Stimulated activated CD8-positive, alpha-beta memory T cell treated with anti-CD3 and anti-CD28 coated beads, Interleukin-7, amount 100 ng/mL, for 24 hours (primary cell): ENCODE measurements around the gene CAMK2B.
"Not testable (repeated sequence)": the region's sequence is repeated elsewhere in the genome, so short reads cannot be mapped to it uniquely, and the experiment has no call there.

Experiments used
- DNase-seq: peaks from one replicate; pipeline ENCODE4 v3.0.0-alpha.2; 2020; ENCODE audit warnings: low read depth

The CAMK2B gene

GRCh38 chr7:44189286-44189992, 136.0 kb downstream of the CAMK2B start, which contains the start of gene GCK:
TSS of gene GCK (minus strand) at chr7:44189439. CDS start at chr7:44188953, 486 bp downstream.
- DNase-seq = no peak

DNA sequence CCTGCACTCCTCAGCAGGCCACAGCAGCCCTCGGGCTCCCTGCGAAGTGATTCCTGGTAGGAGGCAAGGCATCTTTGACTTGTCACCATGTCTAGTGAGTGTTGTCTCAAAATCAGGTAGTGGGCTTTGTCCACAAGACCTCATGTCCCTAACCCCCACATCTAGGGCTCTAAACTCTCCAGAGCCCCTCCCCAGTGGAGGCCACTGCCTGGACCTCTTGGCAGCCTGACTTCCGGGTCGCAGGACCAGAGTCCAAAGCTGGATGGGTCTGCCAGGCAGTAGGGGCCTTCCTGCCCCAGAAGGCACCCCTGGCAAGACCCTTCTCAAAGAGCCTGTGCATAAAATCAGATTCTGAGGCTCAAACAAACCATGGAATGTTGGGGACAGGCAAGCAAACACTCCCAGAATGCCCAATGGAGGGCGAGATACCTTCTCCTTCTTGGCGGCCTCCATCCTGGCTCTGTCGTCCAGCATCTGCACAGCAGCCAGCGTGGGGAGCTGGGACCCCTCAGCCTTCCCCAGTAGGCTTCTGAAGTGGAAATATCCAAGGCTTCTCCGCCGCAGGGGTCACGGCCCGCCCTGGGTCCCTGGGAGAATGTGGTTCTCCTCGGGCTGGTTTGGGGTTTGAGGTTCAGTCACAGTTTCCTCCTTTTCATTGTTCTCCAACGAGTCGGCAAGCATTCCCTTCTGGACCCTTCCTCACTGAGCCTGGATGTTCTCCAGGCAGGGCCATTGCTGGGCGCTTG, 136.7 kb downstream of the CAMK2B start:
- no peak for DNase-seq

DNA sequence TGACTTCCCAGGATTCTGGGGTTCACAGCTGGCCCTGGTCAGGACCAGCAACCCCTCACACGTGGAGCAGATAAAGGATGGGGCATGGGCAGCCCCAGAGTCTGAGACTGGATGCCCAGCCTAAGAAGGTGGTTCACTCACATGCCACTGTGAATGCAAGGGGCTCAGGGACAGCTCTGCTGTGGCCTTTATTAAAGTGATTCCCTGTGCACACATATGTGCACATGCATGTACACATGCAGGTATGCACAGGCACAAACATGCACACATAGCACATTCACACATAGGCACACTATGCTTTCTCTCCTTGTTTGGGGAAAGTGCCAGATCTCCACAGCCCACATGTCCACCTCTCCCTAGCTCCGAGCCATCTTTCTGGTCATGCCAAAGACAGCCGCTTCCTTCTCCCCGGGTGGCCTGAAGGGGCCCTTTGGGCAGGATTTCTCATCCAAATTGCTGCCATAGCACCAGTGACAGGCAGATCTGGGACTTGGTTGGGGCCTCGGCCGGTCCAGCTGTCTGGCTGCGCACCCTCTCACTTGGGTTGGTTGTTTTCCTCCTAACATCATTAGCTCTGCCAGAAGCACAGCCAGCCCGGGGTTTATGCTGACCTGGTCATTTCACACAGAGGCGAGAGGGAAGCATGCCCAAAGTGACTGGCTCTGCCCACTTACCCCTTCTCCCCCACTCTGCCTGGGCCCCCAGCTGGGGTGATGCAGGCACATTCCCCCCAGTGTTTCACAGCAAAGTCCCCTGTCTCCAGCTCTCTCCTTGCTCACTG, 137.6 kb downstream of the CAMK2B start:
- DNase-seq = no peak

DNA sequence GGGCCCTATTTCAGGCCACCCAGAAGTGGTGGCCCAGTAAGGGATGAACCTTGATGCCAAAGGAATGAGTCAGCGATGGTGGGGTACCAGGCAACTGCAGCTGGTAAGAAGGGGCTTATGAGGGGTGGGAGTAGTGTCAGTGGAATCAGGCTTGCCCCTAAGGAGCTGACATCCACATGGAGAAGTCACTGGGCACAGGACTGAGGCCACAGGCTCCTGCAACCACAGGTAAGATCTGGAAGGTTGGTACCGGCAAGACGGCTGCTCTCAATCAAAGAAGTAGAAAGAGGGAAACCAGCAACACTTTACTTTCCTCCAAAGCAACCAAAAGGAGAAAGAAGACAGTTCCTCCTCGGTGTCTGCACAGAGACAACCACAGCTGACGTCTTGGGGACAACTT, 138.7 kb downstream of the CAMK2B start:
- DNase-seq = no peak

DNA sequence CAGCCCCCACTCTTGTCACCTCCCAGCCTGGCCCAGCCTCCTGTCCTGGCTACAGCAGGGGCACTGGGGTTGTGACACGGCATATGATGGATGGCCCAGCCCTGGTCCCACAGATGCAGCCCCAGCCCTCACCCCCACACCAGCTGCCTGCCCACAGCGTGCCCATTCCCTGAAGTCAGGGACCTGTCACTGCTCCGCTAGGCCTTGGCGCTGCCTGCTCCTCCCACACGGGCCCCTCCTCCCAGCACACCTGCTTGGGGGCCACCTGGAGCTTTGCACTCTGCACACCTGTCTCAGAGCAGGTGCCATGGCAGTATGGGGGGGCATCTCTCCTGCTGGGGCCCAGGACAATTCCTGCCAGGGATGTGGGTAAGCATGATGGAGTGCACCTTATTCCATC, 139.7 kb downstream of the CAMK2B start:
- DNase-seq = no peak

DNA sequence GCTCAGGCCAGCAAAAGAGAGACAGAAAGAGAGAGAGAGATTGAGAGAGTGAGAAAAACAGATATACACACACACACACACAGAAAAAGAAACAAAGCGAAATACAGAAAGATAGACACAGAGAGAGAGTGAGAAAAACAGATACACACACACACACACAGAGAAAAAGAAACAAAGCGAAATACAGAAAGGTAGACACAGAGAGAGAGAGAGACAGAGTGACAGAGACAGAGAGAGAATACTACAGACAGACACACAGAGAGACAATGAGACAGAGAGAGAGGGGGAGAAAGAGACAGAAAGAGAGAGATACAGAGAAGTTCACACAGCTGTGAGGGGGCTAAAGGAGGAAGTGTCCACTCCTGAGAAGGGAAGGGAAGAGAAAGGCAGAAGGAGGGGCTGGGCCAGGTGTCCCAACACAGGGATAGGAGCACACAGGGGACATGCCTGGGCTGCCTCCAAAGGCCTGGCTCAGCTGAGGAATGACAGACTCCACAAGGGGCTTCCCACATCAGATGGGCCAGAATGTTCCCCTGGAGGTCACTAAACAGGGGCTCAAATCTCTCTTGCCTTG, 140.4 kb downstream of the CAMK2B start:
- DNase-seq = no peak

DNA sequence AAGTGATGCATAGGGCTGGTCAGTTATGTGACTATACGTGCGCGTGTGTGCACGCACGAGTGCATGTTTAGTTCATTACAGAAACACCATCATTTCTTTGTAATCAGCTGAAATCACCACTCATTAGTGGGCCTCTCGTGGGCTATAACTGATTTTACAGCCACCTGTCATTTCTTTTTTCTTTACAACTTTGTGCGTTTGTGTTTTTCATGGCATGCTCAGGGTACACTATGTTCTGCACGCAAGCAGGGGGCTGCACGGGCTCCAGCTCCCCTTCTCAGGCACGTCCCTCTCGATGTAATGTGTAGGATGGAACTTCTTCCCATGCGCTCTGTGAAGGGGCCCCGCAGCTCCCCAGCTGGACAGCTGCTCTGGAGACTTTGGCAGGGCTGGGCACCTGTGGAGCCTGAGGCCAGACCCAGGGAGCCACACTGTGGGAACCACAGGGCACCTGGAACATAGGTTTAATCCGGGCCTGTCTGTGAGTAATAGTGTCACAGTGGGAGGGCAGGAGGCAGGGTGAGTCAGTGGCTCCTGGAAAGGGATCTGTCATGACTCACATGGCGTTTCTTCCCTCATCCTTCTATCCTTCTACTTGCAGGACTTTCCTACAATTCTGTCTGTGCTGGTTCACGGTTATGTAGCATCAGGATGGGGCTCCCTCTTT, 141.1 kb downstream of the CAMK2B start:
- DNase-seq = no peak

- no peak for DNase-seq
Measured at GRCh38 chr7:44183386-44183785, 142.0 kb downstream of the CAMK2B start.

DNA sequence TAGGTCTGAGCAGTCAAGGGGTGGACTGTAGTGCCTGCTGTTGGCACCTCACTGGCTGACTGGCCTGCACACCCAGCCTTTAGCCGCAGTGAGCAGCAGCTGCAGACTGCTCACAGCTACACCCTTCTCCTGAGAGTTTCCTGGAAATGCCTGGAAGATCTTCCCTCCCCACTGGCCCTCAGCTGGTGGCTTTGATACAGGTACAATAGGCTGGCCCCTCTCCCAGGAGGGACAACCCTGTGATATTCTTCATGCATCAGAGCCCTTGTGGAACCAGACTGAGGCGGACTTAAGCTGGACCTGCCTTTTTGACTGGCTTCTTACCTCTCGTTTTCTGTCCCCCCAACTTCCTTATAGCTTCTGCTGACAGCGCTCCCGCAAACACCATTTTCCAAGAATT, 142.6 kb downstream of the CAMK2B start:
- DNase-seq = no peak

DNA sequence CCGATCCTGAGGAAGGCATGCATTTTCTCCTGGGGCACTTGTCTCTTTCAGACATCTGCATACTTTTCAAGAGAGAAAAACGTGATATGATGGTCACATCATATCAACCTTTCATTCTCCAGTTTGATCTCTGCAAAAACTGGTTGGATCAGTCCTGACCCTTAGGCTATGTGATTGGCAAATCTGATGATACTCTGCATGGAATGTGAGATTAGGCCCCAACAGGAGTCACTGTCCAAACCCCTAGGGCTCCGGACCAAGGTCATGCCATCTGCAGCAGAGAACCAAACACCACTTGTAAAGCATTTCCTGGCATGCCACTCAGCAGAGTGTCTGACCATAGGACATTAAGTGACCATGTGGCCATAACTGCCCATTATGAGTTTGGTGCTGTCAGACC, 144.8 kb downstream of the CAMK2B start:
- no peak for DNase-seq

GRCh38 chr7:44177570-44178131, 147.7 kb downstream of the CAMK2B start:
- no peak for DNase-seq

- DNase-seq = no peak
Measured at GRCh38 chr7:44176486-44176885, 148.9 kb downstream of the CAMK2B start.

- DNase-seq = no peak
Measured at GRCh38 chr7:44175730-44176129, 149.7 kb downstream of the CAMK2B start.

DNA sequence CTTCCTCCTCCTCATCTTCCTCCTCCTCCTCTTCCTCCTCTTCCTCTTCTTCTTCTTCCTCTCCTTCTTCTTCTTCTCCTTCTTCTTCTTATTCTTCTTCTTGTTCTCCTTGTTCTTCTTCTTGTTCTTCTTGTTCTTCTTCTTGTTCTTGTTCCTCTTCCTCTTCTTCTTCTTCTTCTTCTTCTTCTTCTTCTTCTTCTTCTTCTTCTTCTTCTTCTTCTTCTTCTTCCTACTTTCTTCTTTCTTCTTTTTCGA, 150.8 kb downstream of the CAMK2B start:
- DNase-seq = not testable (repeated sequence)

GRCh38 chr7:44173911-44174693, 151.3 kb downstream of the CAMK2B start:
- DNase-seq = no peak

DNA sequence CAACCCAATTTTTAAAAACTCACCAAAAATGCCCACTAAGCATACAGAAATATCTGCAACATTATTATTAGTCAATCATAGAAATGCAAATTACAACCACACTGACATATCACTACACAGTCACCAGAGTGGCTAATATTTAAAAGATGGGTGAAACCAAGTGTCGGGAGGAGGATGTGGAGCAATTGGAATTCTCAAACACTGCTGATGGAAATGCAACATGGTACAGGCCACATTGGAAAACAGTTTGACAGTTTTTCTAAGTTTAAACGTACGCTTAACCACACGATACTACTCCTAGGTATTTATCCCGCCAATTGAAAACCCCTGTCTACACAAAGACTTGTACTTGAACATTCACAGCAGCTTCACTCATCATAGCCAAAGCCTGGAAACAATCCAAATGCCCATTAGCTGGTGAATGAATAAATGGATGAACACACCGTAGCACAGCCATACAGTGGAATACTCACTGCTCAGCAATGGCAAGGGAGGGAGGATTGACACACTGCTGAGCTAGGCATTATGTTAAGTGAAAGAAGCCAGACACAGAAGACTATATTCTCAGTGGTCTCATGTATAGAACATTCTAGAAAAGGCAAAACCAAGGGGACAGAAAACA, 152.5 kb downstream of the CAMK2B start:
- no peak for DNase-seq

DNA sequence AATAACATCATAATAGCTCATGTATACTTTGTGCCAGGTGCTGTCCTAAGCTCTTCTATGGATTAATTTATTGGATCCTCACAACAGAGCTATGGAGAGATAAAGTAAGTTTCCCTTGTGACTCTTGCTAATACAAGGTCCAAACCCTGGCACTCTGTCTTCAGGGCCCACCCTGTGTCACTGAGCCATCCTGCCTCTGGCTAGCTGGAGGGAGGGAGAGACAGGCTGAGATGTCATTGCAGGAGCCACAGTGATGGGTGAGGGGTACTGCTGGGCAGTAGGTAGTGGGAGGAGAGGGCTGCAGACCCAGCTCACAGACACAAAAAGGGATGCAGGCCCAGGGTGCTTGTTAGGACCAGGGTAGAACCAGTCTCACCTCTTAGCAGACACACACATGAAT, 153.0 kb downstream of the CAMK2B start:
- no peak for DNase-seq

DNA sequence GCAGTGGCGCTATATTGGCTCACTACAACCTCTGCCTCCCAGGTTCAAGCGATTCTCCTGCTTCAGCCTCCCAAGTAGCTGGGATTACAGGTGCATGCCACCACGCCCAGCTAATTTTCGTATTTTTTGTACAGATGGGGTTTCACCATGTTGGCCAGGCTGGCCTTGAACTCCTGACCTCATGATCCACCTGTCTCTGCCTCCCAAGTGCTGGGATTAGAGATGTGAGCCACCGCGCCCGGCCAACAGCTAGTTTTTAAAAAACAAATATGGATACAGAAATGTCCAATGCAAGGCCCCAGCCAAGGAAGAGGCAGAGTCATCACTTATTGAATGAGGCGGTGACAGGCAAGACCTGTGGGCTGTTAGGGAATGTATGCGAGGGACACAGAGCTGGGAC, 153.5 kb downstream of the CAMK2B start:
- not testable (repeated sequence) for DNase-seq

DNA sequence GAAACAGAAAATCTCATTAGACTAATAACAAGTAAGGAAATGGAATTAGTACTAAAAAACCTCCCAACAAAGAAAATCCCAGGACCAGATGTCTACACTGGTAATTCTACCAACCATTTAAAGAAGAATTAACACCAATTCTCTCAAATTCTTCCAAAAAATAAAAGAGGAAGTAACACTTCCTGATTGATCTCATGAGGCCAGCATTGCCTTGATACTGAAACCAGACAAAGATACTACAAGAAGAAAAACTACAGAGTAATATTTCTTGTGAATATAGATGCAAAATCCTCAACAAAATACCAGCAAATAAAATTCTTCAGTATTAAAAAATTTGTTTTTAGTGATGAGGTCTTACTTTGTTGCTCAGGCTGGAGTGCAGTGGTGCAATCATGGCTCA, 157.5 kb downstream of the CAMK2B start:
- no peak for DNase-seq
